HepG2 (cell line): ENCODE measurements around the gene SLC36A3. TPM values are rescaled to one million over a fixed set of nuclear protein-coding genes. Genes with fewer than 3 reads are reported as not detected.

Source experiments
- ADNP ChIP-seq: sonication (generic); formaldehyde crosslinking; IDR thresholded peaks from 2 replicates; pipeline ENCODE4 v1.4.0; 2020; ENCODE audit warnings: missing genetic modification reagents
- ELF4 ChIP-seq: sonication (generic); formaldehyde crosslinking; IDR thresholded peaks from 2 replicates; pipeline ENCODE4 v1.5.0; 2020; ENCODE audit warnings: missing genetic modification reagents, mild to moderate bottlenecking, moderate library complexity, borderline replicate concordance
- GATA4 ChIP-seq: sonication (generic); IDR thresholded peaks from 2 replicates; pipeline ENCODE4 v1.6.1; 2016; ENCODE audit warnings: antibody characterized with exemption, low read depth, borderline replicate concordance
- MIER2 ChIP-seq: IDR thresholded peaks from 2 replicates; pipeline ENCODE4 v1.6.1; 2016; ENCODE audit warnings: missing biosample characterization, missing genetic modification reagents
- RELA ChIP-seq: sonication (generic); formaldehyde crosslinking; IDR thresholded peaks from 2 replicates; pipeline ENCODE4 v1.4.0; 2020; ENCODE audit warnings: missing genetic modification reagents
- SMYD3 ChIP-seq: sonication (generic); formaldehyde crosslinking; IDR thresholded peaks from 2 replicates; pipeline ENCODE4 v1.8.1; 2023; ENCODE audit warnings: mild to moderate bottlenecking, missing genetic modification reagents
- TARDBP ChIP-seq: sonication (generic); formaldehyde crosslinking; IDR thresholded peaks from 2 replicates; pipeline ENCODE4 v1.8.0; 2022; ENCODE audit warnings: mild to moderate bottlenecking, missing genetic modification reagents
- ZNF263 ChIP-seq: sonication (generic); formaldehyde crosslinking; IDR thresholded peaks from 2 replicates; pipeline ENCODE4 v1.4.0; 2020; ENCODE audit warnings: missing genetic modification reagents
- ZNF607 ChIP-seq: sonication (generic); formaldehyde crosslinking; IDR thresholded peaks from 2 replicates; pipeline ENCODE4 v1.5.1; 2020; ENCODE audit warnings: missing genetic modification reagents, mild to moderate bottlenecking, borderline replicate concordance
- polyA plus RNA-seq, 8 experiments: library from polyadenylated mRNA; depleted of rRNA in 3 of 8; stranded (reverse) in 7 of 8; unstranded in 1 of 8; fragments of >200 nt; fragmentation: Illumina TruSeq in 4 of 8; extraction: Trizol in 4 of 8; gene quantifications; 2 replicates each; pipeline versions ENCODE4 v1.2.1 to v1.2.3, GENCODE V29; 2011 to 2016; ENCODE audit warnings: low read depth in 4 of 8, missing spikeins in 1 of 8, mixed read lengths in 1 of 8; ENCODE audit not compliant: insufficient read depth in 1 of 8
- total RNA-seq, 5 experiments: library from RNA; depleted of rRNA; stranded (reverse); fragments of >200 nt; fragmentation: Illumina TruSeq; extraction: Trizol; gene quantifications; 2 replicates each; pipeline ENCODE4 v1.2.3, GENCODE V29; 2016; ENCODE audit warnings: low read depth in 1 of 5
- TF ChIP-seq, protein P1 (sequence below): sonication (generic); formaldehyde crosslinking; IDR thresholded peaks from 2 replicates; pipeline ENCODE4 v1.5.0; 2020; ENCODE audit warnings: mild to moderate bottlenecking, missing genetic modification reagents, moderate library complexity
- TF ChIP-seq, protein P2 (sequence below): sonication (generic); formaldehyde crosslinking; IDR thresholded peaks from 2 replicates; pipeline ENCODE4 v1.4.0; 2020; ENCODE audit warnings: mild to moderate bottlenecking, missing genetic modification reagents
- TF ChIP-seq, protein P3 (sequence below): sonication (generic); formaldehyde crosslinking; IDR thresholded peaks from 2 replicates; pipeline ENCODE4 v1.4.0; 2020; ENCODE audit warnings: missing genetic modification reagents
- TF ChIP-seq, protein P4 (sequence below): sonication (generic); formaldehyde crosslinking; IDR thresholded peaks from 2 replicates; pipeline ENCODE4 v1.4.0; 2020; ENCODE audit warnings: missing genetic modification reagents
- TF ChIP-seq, protein P5 (sequence below): sonication (generic); formaldehyde crosslinking; conservative IDR thresholded peaks from 2 replicates; pipeline ENCODE4 v1.4.0; 2020; ENCODE audit warnings: mild to moderate bottlenecking, missing genetic modification reagents, moderate library complexity

SLC36A3 gene
- total and polyA plus RNA-seq, 2 of the 13 experiments (the other 11 are each of a cell fraction or from before 2014, with no cell fraction given): not detected

DNA sequence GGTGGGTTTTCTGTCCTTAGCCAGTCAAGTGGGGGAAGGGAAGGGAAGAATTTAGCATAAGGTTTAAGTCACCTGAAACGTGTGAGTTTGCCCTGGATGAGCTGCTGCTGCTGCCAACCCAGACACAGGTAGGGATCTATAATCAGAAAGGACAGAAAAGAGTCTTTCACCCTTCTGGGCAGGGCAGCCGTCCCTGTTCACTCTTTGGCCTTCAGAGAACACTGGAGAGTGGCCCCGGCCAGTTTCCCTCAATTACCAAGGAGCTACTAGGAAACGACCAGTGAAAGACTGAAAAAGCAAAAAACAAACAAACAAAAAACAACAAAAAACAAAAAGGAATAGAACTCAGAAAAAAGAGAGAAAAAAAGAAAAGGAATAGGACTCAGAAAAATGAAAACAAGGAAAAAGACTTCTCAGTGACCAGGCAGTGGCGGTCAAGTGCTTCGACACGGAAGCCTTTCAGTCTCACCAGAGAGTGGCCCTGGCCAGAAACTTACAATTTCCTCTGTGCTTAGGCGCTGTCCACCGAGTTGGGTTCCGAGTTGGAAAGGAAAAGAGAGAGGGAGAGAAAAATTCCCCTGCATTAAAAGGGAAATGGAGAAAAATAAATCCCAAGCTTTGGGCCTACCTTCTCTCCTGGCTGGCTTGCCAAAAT lies 53.1 kb downstream of the SLC36A3 start (continued):
- TF ChIP-seq, protein P1, sequence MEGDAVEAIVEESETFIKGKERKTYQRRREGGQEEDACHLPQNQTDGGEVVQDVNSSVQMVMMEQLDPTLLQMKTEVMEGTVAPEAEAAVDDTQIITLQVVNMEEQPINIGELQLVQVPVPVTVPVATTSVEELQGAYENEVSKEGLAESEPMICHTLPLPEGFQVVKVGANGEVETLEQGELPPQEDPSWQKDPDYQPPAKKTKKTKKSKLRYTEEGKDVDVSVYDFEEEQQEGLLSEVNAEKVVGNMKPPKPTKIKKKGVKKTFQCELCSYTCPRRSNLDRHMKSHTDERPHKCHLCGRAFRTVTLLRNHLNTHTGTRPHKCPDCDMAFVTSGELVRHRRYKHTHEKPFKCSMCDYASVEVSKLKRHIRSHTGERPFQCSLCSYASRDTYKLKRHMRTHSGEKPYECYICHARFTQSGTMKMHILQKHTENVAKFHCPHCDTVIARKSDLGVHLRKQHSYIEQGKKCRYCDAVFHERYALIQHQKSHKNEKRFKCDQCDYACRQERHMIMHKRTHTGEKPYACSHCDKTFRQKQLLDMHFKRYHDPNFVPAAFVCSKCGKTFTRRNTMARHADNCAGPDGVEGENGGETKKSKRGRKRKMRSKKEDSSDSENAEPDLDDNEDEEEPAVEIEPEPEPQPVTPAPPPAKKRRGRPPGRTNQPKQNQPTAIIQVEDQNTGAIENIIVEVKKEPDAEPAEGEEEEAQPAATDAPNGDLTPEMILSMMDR (CRISPR knock-in tag): peak; percentile 37
- TF ChIP-seq GATA4 (peak; percentile 43; the same call in 1 of the 2 replicates), ZNF607 (peak; percentile 69; the same call in 1 of the 2 replicates), RELA (CRISPR knock-in tag) (0 out of 2 replicates have a peak, but pooled peaks have one; percentile 14), ZNF263 (0 out of 2 replicates have a peak, but pooled peaks have one; percentile 16), SMYD3 (CRISPR knock-in tag) (peak; percentile 53; the same call in 1 of the 2 replicates), ELF4 (CRISPR knock-in tag) (peak; percentile 67; the same call in 1 of the 2 replicates), TARDBP (CRISPR knock-in tag) (peak; percentile 50; the same call in 1 of the 2 replicates), ADNP (CRISPR knock-in tag) (no peak), MIER2 (CRISPR knock-in tag) (0 out of 2 replicates have a peak, but pooled peaks have one; percentile 53)
- TF ChIP-seq, protein P2, sequence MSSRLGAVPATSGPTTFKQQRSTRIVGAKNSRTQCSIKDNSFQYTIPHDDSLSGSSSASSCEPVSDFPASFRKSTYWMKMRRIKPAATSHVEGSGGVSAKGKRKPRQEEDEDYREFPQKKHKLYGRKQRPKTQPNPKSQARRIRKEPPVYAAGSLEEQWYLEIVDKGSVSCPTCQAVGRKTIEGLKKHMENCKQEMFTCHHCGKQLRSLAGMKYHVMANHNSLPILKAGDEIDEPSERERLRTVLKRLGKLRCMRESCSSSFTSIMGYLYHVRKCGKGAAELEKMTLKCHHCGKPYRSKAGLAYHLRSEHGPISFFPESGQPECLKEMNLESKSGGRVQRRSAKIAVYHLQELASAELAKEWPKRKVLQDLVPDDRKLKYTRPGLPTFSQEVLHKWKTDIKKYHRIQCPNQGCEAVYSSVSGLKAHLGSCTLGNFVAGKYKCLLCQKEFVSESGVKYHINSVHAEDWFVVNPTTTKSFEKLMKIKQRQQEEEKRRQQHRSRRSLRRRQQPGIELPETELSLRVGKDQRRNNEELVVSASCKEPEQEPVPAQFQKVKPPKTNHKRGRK (CRISPR knock-in tag): no peak
- TF ChIP-seq, protein P3, sequence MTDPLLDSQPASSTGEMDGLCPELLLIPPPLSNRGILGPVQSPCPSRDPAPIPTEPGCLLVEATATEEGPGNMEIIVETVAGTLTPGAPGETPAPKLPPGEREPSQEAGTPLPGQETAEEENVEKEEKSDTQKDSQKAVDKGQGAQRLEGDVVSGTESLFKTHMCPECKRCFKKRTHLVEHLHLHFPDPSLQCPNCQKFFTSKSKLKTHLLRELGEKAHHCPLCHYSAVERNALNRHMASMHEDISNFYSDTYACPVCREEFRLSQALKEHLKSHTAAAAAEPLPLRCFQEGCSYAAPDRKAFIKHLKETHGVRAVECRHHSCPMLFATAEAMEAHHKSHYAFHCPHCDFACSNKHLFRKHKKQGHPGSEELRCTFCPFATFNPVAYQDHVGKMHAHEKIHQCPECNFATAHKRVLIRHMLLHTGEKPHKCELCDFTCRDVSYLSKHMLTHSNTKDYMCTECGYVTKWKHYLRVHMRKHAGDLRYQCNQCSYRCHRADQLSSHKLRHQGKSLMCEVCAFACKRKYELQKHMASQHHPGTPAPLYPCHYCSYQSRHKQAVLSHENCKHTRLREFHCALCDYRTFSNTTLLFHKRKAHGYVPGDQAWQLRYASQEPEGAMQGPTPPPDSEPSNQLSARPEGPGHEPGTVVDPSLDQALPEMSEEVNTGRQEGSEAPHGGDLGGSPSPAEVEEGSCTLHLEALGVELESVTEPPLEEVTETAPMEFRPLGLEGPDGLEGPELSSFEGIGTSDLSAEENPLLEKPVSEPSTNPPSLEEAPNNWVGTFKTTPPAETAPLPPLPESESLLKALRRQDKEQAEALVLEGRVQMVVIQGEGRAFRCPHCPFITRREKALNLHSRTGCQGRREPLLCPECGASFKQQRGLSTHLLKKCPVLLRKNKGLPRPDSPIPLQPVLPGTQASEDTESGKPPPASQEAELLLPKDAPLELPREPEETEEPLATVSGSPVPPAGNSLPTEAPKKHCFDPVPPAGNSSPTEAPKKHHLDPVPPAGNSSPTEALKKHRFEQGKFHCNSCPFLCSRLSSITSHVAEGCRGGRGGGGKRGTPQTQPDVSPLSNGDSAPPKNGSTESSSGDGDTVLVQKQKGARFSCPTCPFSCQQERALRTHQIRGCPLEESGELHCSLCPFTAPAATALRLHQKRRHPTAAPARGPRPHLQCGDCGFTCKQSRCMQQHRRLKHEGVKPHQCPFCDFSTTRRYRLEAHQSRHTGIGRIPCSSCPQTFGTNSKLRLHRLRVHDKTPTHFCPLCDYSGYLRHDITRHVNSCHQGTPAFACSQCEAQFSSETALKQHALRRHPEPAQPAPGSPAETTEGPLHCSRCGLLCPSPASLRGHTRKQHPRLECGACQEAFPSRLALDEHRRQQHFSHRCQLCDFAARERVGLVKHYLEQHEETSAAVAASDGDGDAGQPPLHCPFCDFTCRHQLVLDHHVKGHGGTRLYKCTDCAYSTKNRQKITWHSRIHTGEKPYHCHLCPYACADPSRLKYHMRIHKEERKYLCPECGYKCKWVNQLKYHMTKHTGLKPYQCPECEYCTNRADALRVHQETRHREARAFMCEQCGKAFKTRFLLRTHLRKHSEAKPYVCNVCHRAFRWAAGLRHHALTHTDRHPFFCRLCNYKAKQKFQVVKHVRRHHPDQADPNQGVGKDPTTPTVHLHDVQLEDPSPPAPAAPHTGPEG (CRISPR knock-in tag): no peak
- TF ChIP-seq, protein P4, sequence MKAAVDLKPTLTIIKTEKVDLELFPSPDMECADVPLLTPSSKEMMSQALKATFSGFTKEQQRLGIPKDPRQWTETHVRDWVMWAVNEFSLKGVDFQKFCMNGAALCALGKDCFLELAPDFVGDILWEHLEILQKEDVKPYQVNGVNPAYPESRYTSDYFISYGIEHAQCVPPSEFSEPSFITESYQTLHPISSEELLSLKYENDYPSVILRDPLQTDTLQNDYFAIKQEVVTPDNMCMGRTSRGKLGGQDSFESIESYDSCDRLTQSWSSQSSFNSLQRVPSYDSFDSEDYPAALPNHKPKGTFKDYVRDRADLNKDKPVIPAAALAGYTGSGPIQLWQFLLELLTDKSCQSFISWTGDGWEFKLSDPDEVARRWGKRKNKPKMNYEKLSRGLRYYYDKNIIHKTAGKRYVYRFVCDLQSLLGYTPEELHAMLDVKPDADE (CRISPR knock-in tag): 0 out of 2 replicates have a peak, but pooled peaks have one; percentile 47
- TF ChIP-seq, protein P5, sequence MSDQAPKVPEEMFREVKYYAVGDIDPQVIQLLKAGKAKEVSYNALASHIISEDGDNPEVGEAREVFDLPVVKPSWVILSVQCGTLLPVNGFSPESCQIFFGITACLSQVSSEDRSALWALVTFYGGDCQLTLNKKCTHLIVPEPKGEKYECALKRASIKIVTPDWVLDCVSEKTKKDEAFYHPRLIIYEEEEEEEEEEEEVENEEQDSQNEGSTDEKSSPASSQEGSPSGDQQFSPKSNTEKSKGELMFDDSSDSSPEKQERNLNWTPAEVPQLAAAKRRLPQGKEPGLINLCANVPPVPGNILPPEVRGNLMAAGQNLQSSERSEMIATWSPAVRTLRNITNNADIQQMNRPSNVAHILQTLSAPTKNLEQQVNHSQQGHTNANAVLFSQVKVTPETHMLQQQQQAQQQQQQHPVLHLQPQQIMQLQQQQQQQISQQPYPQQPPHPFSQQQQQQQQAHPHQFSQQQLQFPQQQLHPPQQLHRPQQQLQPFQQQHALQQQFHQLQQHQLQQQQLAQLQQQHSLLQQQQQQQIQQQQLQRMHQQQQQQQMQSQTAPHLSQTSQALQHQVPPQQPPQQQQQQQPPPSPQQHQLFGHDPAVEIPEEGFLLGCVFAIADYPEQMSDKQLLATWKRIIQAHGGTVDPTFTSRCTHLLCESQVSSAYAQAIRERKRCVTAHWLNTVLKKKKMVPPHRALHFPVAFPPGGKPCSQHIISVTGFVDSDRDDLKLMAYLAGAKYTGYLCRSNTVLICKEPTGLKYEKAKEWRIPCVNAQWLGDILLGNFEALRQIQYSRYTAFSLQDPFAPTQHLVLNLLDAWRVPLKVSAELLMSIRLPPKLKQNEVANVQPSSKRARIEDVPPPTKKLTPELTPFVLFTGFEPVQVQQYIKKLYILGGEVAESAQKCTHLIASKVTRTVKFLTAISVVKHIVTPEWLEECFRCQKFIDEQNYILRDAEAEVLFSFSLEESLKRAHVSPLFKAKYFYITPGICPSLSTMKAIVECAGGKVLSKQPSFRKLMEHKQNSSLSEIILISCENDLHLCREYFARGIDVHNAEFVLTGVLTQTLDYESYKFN (CRISPR knock-in tag): no peak
